SJSA1 (cell line): Measurements from ENCODE around the gene MAPRE3. TPM values are rescaled to one million over a fixed set of nuclear protein-coding genes. Genes with fewer than 3 reads are reported as not detected.

Source experiments
- DNase-seq, 2 experiments: peaks; one replicate each; pipeline ENCODE4 v3.0.0-alpha.2; 2015 to 2020; ENCODE audit warnings: low spot score in 2 of 2, low read depth in 1 of 2
- H3K27ac ChIP-seq: fragments of 250-450 bp; sonication (Bioruptor Pico); 2 replicates; pipeline ENCODE4 v1.5.1; 2020; ENCODE audit warnings: mild to moderate bottlenecking, moderate library complexity
- H3K27me3 ChIP-seq: fragments of 250-450 bp; sonication (Bioruptor Pico); replicated peaks from 2 replicates; pipeline ENCODE4 v1.5.1; 2020; ENCODE audit warnings: mild to moderate bottlenecking, moderate library complexity
- H3K36me3 ChIP-seq: fragments of 250-450 bp; sonication (Bioruptor Pico); 2 replicates; pipeline ENCODE4 v1.5.1; 2020; ENCODE audit warnings: mild to moderate bottlenecking
- H3K4me1 ChIP-seq: fragments of 250-450 bp; sonication (Bioruptor Pico); replicated peaks from 2 replicates; pipeline ENCODE4 v1.6.1; 2021; ENCODE audit warnings: mild to moderate bottlenecking
- H3K4me3 ChIP-seq: fragments of 250-450 bp; sonication (Bioruptor Pico); 2 replicates; pipeline ENCODE4 v1.5.1; 2020; ENCODE audit warnings: mild to moderate bottlenecking
- H3K9me3 ChIP-seq: fragments of 250-450 bp; sonication (Bioruptor Pico); replicated peaks from 2 replicates; pipeline ENCODE4 v1.5.1; 2020; ENCODE audit warnings: mild to moderate bottlenecking
- total RNA-seq: library from RNA; depleted of rRNA; stranded (reverse); fragments of >200 nt; shearing (Covaris generic); gene quantifications from 2 replicates; pipeline ENCODE4 v1.2.3, GENCODE V29; 2014

MAPRE3 gene
- total RNA-seq, 1 experiment from 2014 or later: 3.3 TPM

- no peak for DNase-seq
- Histone ChIP-seq H3K27me3 (no peaks in the 10 kb centered on the region), H3K4me3 (no peak overlapping the region), H3K9me3 (no peaks in the 10 kb centered on the region), H3K36me3 (peaks cover 91% of the 10 kb centered on the region), H3K27ac (no peak overlapping the region), H3K4me1 (peaks cover 44% of the 10 kb centered on the region)
Observed at GRCh38 chr2:27038012-27038411, 67.6 kb downstream of the MAPRE3 start.

- Histone ChIP-seq H3K36me3 (peaks cover 86% of the 10 kb centered on the region), H3K4me3 (no peak overlapping the region), H3K4me1 (peaks cover 51% of the 10 kb centered on the region), H3K27me3 (no peaks in the 10 kb centered on the region), H3K9me3 (no peaks in the 10 kb centered on the region), H3K27ac (no peak overlapping the region)
- no peak for DNase-seq
Observed at GRCh38 chr2:27038631-27039339, 68.3 kb downstream of the MAPRE3 start.

- peaks cover 48% of the 10 kb centered on the region for H3K4me1 ChIP-seq
- H3K9me3 ChIP-seq: no peaks in the 10 kb centered on the region
- DNase-seq: no peak
- H3K36me3 ChIP-seq: peaks cover 83% of the 10 kb centered on the region
- no peak overlapping the region for H3K4me3 ChIP-seq
- H3K27me3 ChIP-seq: no peaks in the 10 kb centered on the region
- no peak overlapping the region for H3K27ac ChIP-seq
Observed at GRCh38 chr2:27039426-27039825, 69.0 kb downstream of the MAPRE3 start.

GRCh38 chr2:27039871-27040270 lies 69.4 kb downstream of the MAPRE3 start:
- Histone ChIP-seq H3K27me3 (no peaks in the 10 kb centered on the region), H3K27ac (no peak overlapping the region), H3K9me3 (no peaks in the 10 kb centered on the region), H3K4me1 (peaks cover 48% of the 10 kb centered on the region), H3K36me3 (peaks cover 78% of the 10 kb centered on the region), H3K4me3 (no peak overlapping the region)
- no peak for DNase-seq

GRCh38 chr2:27040282-27040681 lies 69.8 kb downstream of the MAPRE3 start:
- peaks cover 48% of the 10 kb centered on the region for H3K4me1 ChIP-seq
- no peaks in the 10 kb centered on the region for H3K9me3 ChIP-seq
- H3K27me3 ChIP-seq: no peaks in the 10 kb centered on the region
- peaks cover 76% of the 10 kb centered on the region for H3K36me3 ChIP-seq
- H3K4me3 ChIP-seq: no peak overlapping the region
- peak overlapping the region; percentile 60; the same call in 1 of the 2 replicates for H3K27ac ChIP-seq
- no peak for DNase-seq

GRCh38 chr2:27041752-27042151 lies 71.3 kb downstream of the MAPRE3 start:
- Histone ChIP-seq H3K4me3 (no peak overlapping the region), H3K27ac (peak overlapping the region; percentile 60), H3K9me3 (no peaks in the 10 kb centered on the region), H3K4me1 (peaks cover 48% of the 10 kb centered on the region), H3K36me3 (peaks cover 64% of the 10 kb centered on the region), H3K27me3 (no peaks in the 10 kb centered on the region)
- peak; percentile 89 to 90 for DNase-seq

GRCh38 chr2:27042159-27042661 lies 71.8 kb downstream of the MAPRE3 start:
- no peak overlapping the region for H3K4me3 ChIP-seq
- H3K9me3 ChIP-seq: no peaks in the 10 kb centered on the region
- H3K27me3 ChIP-seq: no peaks in the 10 kb centered on the region
- peaks cover 59% of the 10 kb centered on the region for H3K36me3 ChIP-seq
- H3K4me1 ChIP-seq: peaks cover 48% of the 10 kb centered on the region
- DNase-seq: no peak
- H3K27ac ChIP-seq: peak overlapping the region; percentile 60

GRCh38 chr2:27042985-27043634 lies 72.7 kb downstream of the MAPRE3 start:
- no peaks in the 10 kb centered on the region for H3K9me3 ChIP-seq
- H3K36me3 ChIP-seq: peaks cover 50% of the 10 kb centered on the region
- no peak overlapping the region for H3K4me3 ChIP-seq
- H3K27ac ChIP-seq: peak overlapping the region; percentile 60
- H3K4me1 ChIP-seq: peaks cover 48% of the 10 kb centered on the region
- DNase-seq: peak in 1 of 2 experiments; percentile 72
- no peaks in the 10 kb centered on the region for H3K27me3 ChIP-seq

GRCh38 chr2:27049422-27050280 lies 79.2 kb downstream of the MAPRE3 start:
- Histone ChIP-seq H3K4me1 (peaks cover 19% of the 10 kb centered on the region), H3K36me3 (peaks cover 19% of the 10 kb centered on the region)

GRCh38 chr2:27050281-27050995 lies 80.0 kb downstream of the MAPRE3 start:
- H3K27ac ChIP-seq: peak overlapping the region; percentile 63
- DNase-seq: peak; percentile 90 to 99
- peaks cover 24% of the 10 kb centered on the region for H3K36me3 ChIP-seq

More at GRCh38 chr2:27049422-27050280, 79.2 kb downstream of the MAPRE3 start:
- peak overlapping the region; percentile 61 for H3K4me3 ChIP-seq
- no peaks in the 10 kb centered on the region for H3K27me3 ChIP-seq
- H3K9me3 ChIP-seq: 0 out of 2 replicates have a peak, but pooled peaks cover 2% of the 10 kb centered on the region
- H3K27ac ChIP-seq: 0 out of 2 replicates have a peak overlapping the region, but pooled peaks have one; percentile 0
- peak in 1 of 2 experiments; percentile 69 for DNase-seq

GRCh38 chr2:27050996-27051901 lies 80.8 kb downstream of the MAPRE3 start, which contains the start of gene AGBL5:
Gene AGBL5 (plus strand): TSS chr2:27051668. CDS start chr2:27052959, 1,291 bp downstream.
- peak; percentile 96 to 98 for DNase-seq
- peak within 1 kb of the TSS; percentile 63 for H3K27ac ChIP-seq
- peaks cover 31% of the 10 kb centered on the region for H3K36me3 ChIP-seq
- H3K4me1 ChIP-seq: peaks cover 19% of the 10 kb centered on the region
- H3K27me3 ChIP-seq: no peaks in the 10 kb centered on the region
- H3K9me3 ChIP-seq: 0 out of 2 replicates have a peak, but pooled peaks cover 2% of the 10 kb centered on the region
- peak within 1 kb of the TSS; percentile 61 for H3K4me3 ChIP-seq

More at GRCh38 chr2:27050281-27050995, 80.0 kb downstream of the MAPRE3 start:
- Histone ChIP-seq H3K4me1 (peaks cover 19% of the 10 kb centered on the region), H3K4me3 (peak overlapping the region; percentile 61), H3K27me3 (no peaks in the 10 kb centered on the region), H3K9me3 (0 out of 2 replicates have a peak, but pooled peaks cover 2% of the 10 kb centered on the region)
